Measurements from ENCODE around the gene PRKCZ.

Gene PRKCZ

DNA sequence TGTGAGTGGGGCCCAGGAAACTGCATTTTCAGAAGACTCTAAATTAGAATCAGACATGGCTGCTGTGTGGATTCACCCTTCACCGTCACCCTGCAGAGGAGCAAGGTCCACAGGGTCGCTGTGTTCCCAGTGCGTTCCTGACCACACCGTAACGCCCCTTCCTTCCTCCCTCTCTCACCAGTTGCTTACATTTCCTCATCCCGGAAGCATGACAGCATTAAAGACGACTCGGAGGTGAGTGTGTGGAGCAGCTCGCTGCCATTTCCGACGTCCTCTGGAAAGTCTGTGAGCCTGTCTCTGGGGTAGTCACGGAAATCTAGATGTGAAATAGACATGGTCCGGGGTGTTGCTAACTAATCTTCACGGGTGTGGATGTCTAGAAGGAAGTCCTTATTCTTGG, 98.5 kb downstream of the PRKCZ start:
- peaks cover 0 to 79% (median 53%) of the 10 kb centered on the region in 11 experiments; a peak in 16 of 22 replicates for H3K36me3 ChIP-seq

DNA sequence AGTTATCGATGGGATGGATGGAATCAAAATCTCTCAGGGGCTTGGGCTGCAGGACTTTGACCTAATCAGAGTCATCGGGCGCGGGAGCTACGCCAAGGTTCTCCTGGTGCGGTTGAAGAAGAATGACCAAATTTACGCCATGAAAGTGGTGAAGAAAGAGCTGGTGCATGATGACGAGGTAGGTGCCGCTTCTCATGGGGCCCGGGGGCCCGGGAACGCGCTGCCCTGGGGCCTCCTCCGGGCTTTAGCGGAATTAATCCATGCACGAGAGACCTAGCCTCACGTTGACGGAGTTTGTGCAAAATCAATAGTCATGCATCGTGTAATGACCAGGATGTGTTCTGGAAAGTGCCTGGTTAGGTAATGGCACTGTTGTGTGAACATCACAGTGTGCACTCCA, 100.6 kb downstream of the PRKCZ start:
- Histone ChIP-seq H3K4me2 (peak overlapping the region in 7 of 11 experiments; percentile 16 to 96 (median 67); a peak in 12 of 22 replicates), H3K4me3 (no peak overlapping the region), H4K20me1 (peaks cover 0 to 10% (median 0%) of the 10 kb centered on the region in 11 experiments; a peak in 3 of 22 replicates), H3K9me3 (replicated peaks in 1 of 11) (no peaks in the 10 kb centered on the region), H3K27ac (peak overlapping the region in 9 of 11 experiments; percentile 46 to 90 (median 83); a peak in 17 of 22 replicates), H3K9ac (peak overlapping the region in 2 of 11 experiments; percentile 30 to 44; a peak in 3 of 22 replicates), H3K4me1 (peaks cover 47 to 72% (median 57%) of the 10 kb centered on the region in 10 experiments), H3K27me3 (no peaks in the 10 kb centered on the region), H3K36me3 (peaks cover 0 to 85% (median 68%) of the 10 kb centered on the region in 11 experiments; a peak in 17 of 22 replicates)
- TF ChIP-seq Cebpa-rat (IDR thresholded peaks at IDR 0.05): no peak

More for the DNA sequence above, 98.5 kb downstream of the PRKCZ start:
- Histone ChIP-seq H3K9ac (peak overlapping the region in 9 of 11 experiments; percentile 0 to 80 (median 69); a peak in 17 of 22 replicates), H3K4me3 (peak overlapping the region in 7 of 10 experiments; percentile 38 to 59 (median 44); a peak in 14 of 20 replicates), H4K20me1 (peaks cover 0 to 25% (median 0%) of the 10 kb centered on the region in 11 experiments; a peak in 3 of 22 replicates), H3K4me2 (peak overlapping the region; percentile 82 to 98 (median 89)), H3K9me3 (replicated peaks in 1 of 11) (no peaks in the 10 kb centered on the region), H3K27me3 (no peaks in the 10 kb centered on the region), H3K4me1 (peaks cover 51 to 82% (median 65%) of the 10 kb centered on the region in 10 experiments), H3K27ac (peak overlapping the region in 9 of 11 experiments; percentile 50 to 90 (median 83); a peak in 19 of 22 replicates)
- TF ChIP-seq Cebpa-rat (IDR thresholded peaks at IDR 0.05): peak in 7 of 11 experiments; percentile 27 to 91 (median 63); a peak in 10 of 22 replicates

DNA sequence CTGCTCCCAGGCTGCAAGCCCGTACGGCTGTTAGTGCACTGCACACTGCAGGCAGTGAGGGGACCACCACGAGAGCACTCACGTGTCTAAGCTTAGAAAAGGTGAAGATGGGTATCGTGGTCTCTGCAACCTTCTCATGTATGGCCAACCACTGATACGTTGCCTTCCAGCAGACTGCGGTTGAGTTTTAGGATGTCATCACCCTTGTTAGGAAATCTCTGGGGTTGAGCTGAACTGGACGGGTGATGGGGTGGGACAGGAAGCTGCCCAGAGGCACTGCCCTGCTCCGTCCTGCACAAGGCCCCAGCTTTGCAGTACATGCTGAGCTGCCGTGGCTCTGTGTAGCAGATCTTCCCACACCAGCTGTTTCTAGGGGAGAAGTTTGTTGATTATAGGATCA, 101.0 kb downstream of the PRKCZ start:
- peaks cover 0 to 10% (median 0%) of the 10 kb centered on the region in 11 experiments; a peak in 3 of 22 replicates for H4K20me1 ChIP-seq
- peaks cover 42 to 67% (median 53%) of the 10 kb centered on the region in 10 experiments for H3K4me1 ChIP-seq
- H3K27me3 ChIP-seq: no peaks in the 10 kb centered on the region
- peak overlapping the region in 1 of 10 experiments; percentile 5; a peak in 1 of 20 replicates for H3K4me3 ChIP-seq
- TF ChIP-seq Cebpa-rat (IDR thresholded peaks at IDR 0.05): no peak
- H3K36me3 ChIP-seq: peaks cover 0 to 86% (median 70%) of the 10 kb centered on the region in 11 experiments; a peak in 17 of 22 replicates
- H3K27ac ChIP-seq: peak overlapping the region in 7 of 11 experiments; percentile 13 to 86 (median 67); a peak in 12 of 22 replicates
- H3K4me2 ChIP-seq: peak overlapping the region in 7 of 11 experiments; percentile 16 to 96 (median 67); a peak in 12 of 22 replicates
- H3K9ac ChIP-seq: peak overlapping the region in 2 of 11 experiments; percentile 23 to 44; a peak in 3 of 22 replicates
- no peaks in the 10 kb centered on the region for H3K9me3 ChIP-seq (replicated peaks in 1 of 11)

DNA sequence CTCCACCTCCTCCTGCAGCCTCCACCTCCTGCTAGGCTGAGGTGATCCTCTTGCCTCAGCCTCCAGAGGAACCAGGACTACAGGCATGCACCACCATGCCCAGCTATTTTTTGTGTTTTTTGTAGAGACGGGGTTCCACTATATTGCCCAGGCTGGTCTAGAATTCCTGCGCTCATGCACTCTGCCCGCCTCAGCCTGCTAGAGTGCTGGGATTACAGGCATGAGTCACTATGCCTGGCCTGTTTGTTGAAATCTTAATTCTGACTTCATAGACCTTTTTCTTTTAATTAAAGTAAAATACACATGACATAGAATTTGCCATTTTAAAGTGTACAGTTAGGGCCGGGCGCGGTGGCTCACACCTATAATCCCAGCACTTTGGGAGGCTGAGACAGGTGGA, 101.7 kb downstream of the PRKCZ start:
- Histone ChIP-seq H3K4me1 (peaks cover 36 to 60% (median 46%) of the 10 kb centered on the region in 10 experiments), H3K9me3 (replicated peaks in 1 of 11) (no peaks in the 10 kb centered on the region), H4K20me1 (peaks cover 0 to 8% (median 0%) of the 10 kb centered on the region in 11 experiments; a peak in 3 of 22 replicates), H3K27me3 (no peaks in the 10 kb centered on the region), H3K36me3 (peaks cover 0 to 86% (median 74%) of the 10 kb centered on the region in 11 experiments; a peak in 17 of 22 replicates), H3K4me3 (0 out of 20 replicates have a peak overlapping the region, but pooled peaks of 1 of the 10 experiments have one; percentile 5), H3K9ac (peak overlapping the region in 1 of 11 experiments; percentile 44; a peak in 2 of 22 replicates), H3K4me2 (peak overlapping the region in 5 of 11 experiments; percentile 51 to 96 (median 67); a peak in 10 of 22 replicates), H3K27ac (peak overlapping the region in 6 of 11 experiments; percentile 13 to 86 (median 69); a peak in 8 of 22 replicates)
- no peak for TF ChIP-seq Cebpa-rat (IDR thresholded peaks at IDR 0.05)

DNA sequence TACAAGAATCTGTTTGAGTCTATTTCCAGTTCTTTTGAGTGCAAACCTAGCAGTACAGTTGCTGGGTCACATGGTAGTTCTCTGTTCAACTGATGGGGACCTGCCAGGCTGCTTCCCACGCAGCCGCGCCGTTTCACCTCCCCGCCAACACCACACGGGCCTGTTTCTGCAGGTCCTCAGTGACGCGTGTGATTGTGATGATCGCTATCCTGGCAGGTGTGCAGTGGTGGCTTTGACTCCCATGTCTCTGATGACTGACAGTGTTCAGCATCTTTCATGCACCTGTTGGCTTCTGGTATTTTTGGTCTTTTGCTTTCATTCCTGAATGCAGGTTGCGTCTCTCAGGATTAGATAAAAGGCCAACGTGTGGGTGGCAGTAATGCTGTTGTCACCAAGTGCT, 102.7 kb downstream of the PRKCZ start:
- Histone ChIP-seq H3K27ac (peak overlapping the region in 1 of 11 experiments; percentile 9; a peak in 1 of 22 replicates), H3K4me2 (no peak overlapping the region), H4K20me1 (peaks cover 0 to 8% (median 0%) of the 10 kb centered on the region in 11 experiments; a peak in 3 of 22 replicates), H3K27me3 (no peaks in the 10 kb centered on the region), H3K4me3 (no peak overlapping the region), H3K9ac (no peak overlapping the region), H3K4me1 (peaks cover 25 to 50% (median 39%) of the 10 kb centered on the region in 10 experiments), H3K36me3 (peaks cover 0 to 86% (median 74%) of the 10 kb centered on the region in 11 experiments; a peak in 16 of 22 replicates), H3K9me3 (replicated peaks in 1 of 11) (no peaks in the 10 kb centered on the region)
- no peak for TF ChIP-seq Cebpa-rat (IDR thresholded peaks at IDR 0.05)

DNA sequence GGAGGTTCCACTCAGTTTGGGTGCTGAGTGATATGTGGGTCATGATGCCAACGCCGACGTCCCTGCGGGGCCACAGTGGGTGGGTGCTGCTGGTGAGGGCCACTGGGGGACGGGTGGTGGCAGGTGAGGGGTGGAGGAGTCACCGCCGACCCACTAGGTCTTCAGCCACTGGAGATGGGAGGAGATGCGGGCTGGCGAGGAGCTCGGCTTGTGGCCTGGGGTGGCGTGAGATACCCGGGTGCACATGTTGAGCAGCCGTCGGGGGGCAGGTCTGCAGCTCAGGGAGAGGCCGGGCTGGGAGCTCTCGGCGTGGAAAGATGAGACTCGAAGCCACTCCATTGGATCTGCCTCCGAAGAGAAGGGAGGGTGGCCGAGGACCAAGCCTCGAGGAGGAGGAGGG, 103.8 kb downstream of the PRKCZ start:
- TF ChIP-seq Cebpa-rat (IDR thresholded peaks at IDR 0.05): no peak
- Histone ChIP-seq H3K9me3 (replicated peaks in 1 of 11) (no peaks in the 10 kb centered on the region), H4K20me1 (peaks cover 0 to 9% (median 0%) of the 10 kb centered on the region in 11 experiments; a peak in 3 of 22 replicates), H3K4me1 (peaks cover 15 to 39% (median 28%) of the 10 kb centered on the region in 10 experiments), H3K36me3 (peaks cover 0 to 95% (median 84%) of the 10 kb centered on the region in 11 experiments; a peak in 16 of 22 replicates), H3K9ac (no peak overlapping the region), H3K4me2 (no peak overlapping the region), H3K4me3 (no peak overlapping the region), H3K27me3 (no peaks in the 10 kb centered on the region), H3K27ac (peak overlapping the region in 2 of 11 experiments; percentile 9 to 12; a peak in 3 of 22 replicates)

DNA sequence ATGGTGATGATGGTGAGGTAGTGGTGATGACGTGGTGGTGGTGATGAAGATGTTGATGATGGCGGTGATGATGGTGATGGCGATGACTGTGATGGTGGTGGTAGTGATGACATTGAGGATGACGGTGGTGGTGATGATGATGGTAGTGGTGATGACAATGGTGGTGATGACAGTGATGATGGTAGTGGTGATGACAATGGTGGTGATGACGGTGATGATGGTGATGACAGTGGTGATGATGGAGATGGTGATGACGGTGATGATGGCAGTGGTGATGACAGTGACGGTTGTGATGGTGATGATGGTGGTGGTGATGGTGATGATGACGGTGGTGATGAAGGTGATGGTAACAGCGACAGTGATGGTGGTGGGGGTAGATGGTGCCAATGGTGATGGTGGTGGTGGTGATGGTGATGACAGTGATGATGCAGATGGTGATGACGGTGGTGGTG, 105.0 kb downstream of the PRKCZ start:
- H3K36me3 ChIP-seq: peaks cover 0 to 100% (median 94%) of the 10 kb centered on the region in 11 experiments; a peak in 16 of 22 replicates
- H4K20me1 ChIP-seq: peaks cover 0 to 15% (median 0%) of the 10 kb centered on the region in 11 experiments; a peak in 3 of 22 replicates

DNA sequence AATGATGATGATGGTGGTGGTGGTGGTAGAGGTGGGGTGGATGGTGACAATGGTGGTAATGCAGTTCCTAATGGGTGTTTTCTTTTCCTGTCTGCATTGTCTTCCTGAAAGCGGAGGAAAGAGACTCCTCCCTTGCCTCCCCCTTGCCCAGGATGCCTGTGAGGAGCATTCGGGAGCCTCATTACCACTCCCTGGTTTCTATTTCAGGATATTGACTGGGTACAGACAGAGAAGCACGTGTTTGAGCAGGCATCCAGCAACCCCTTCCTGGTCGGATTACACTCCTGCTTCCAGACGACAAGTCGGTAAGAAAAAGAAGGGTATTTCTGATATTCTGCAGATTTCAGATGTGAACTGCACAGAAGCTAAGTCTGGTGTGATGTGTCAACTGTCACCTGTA, 105.6 kb downstream of the PRKCZ start:
- no peak overlapping the region for H3K4me3 ChIP-seq
- H3K27me3 ChIP-seq: no peaks in the 10 kb centered on the region
- TF ChIP-seq Cebpa-rat (IDR thresholded peaks at IDR 0.05): no peak
- peaks cover 0 to 21% (median 0%) of the 10 kb centered on the region in 11 experiments; a peak in 3 of 22 replicates for H4K20me1 ChIP-seq
- peaks cover 0 to 24% (median 12%) of the 10 kb centered on the region in 10 experiments; a peak in 13 of 20 replicates for H3K4me1 ChIP-seq
- no peak overlapping the region for H3K27ac ChIP-seq
- no peaks in the 10 kb centered on the region for H3K9me3 ChIP-seq (replicated peaks in 1 of 11)
- H3K36me3 ChIP-seq: peaks cover 0 to 100% (median 94%) of the 10 kb centered on the region in 11 experiments; a peak in 16 of 22 replicates
- H3K4me2 ChIP-seq: no peak overlapping the region
- no peak overlapping the region for H3K9ac ChIP-seq

More for the DNA sequence above, 105.0 kb downstream of the PRKCZ start:
- Histone ChIP-seq H3K9me3 (replicated peaks in 1 of 11) (no peaks in the 10 kb centered on the region), H3K27me3 (no peaks in the 10 kb centered on the region), H3K27ac (no peak overlapping the region), H3K9ac (no peak overlapping the region), H3K4me3 (no peak overlapping the region), H3K4me2 (no peak overlapping the region), H3K4me1 (peaks cover 3 to 30% (median 18%) of the 10 kb centered on the region in 10 experiments; a peak in 16 of 20 replicates)
- no peak for TF ChIP-seq Cebpa-rat (IDR thresholded peaks at IDR 0.05)
